Neutrophil (primary cell): Measurements from ENCODE around the gene CLASP1.
"Not testable (repeated sequence)": the region's sequence is repeated elsewhere in the genome, so short reads cannot be mapped to it uniquely, and the experiment has no call there.

ENCODE experiments used
- H3K27ac ChIP-seq: fragments of 200-600 bp; sonication (generic); 2 replicates; pipeline ENCODE4 v1.5.1; 2016; ENCODE audit warnings: mild to moderate bottlenecking, moderate library complexity
- H3K27me3 ChIP-seq: fragments of 200-600 bp; sonication (generic); 2 replicates; pipeline ENCODE4 v1.6.0; 2016; ENCODE audit warnings: mild to moderate bottlenecking
- H3K36me3 ChIP-seq: fragments of 200-600 bp; sonication (generic); 2 replicates; pipeline ENCODE4 v1.5.1; 2017
- H3K4me1 ChIP-seq, 2 experiments: fragments of 200-600 bp in 1 of 2; sonication (generic) in 1 of 2; 1 replicate in 1 of 2; 2 replicates in 1 of 2; pipeline versions ENCODE4 v1.5.1 to v1.6.1; 2013 to 2016; ENCODE audit warnings: low read depth in 1 of 2, low read length in 1 of 2, mild to moderate bottlenecking in 1 of 2, moderate library complexity in 1 of 2; ENCODE audit not compliant: control insufficient read depth in 1 of 2, insufficient read depth in 1 of 2
- H3K4me3 ChIP-seq, 2 experiments: fragments of 200-600 bp in 1 of 2; sonication (generic) in 1 of 2; 1 replicate in 1 of 2; 2 replicates in 1 of 2; pipeline ENCODE4 v1.5.1; 2013 to 2016; ENCODE audit warnings: low read depth in 1 of 2, low read length in 1 of 2, mild to moderate bottlenecking in 1 of 2, moderate library complexity in 1 of 2
- H3K9me3 ChIP-seq: fragments of 200-600 bp; sonication (generic); 2 replicates; pipeline ENCODE4 v1.5.1; 2016
- CTCF ChIP-seq: fragments of 200-600 bp; sonication (generic); IDR thresholded peaks from 2 replicates; pipeline ENCODE4 v1.5.1; 2016; ENCODE audit warnings: antibody characterized with exemption

The CLASP1 gene

DNA sequence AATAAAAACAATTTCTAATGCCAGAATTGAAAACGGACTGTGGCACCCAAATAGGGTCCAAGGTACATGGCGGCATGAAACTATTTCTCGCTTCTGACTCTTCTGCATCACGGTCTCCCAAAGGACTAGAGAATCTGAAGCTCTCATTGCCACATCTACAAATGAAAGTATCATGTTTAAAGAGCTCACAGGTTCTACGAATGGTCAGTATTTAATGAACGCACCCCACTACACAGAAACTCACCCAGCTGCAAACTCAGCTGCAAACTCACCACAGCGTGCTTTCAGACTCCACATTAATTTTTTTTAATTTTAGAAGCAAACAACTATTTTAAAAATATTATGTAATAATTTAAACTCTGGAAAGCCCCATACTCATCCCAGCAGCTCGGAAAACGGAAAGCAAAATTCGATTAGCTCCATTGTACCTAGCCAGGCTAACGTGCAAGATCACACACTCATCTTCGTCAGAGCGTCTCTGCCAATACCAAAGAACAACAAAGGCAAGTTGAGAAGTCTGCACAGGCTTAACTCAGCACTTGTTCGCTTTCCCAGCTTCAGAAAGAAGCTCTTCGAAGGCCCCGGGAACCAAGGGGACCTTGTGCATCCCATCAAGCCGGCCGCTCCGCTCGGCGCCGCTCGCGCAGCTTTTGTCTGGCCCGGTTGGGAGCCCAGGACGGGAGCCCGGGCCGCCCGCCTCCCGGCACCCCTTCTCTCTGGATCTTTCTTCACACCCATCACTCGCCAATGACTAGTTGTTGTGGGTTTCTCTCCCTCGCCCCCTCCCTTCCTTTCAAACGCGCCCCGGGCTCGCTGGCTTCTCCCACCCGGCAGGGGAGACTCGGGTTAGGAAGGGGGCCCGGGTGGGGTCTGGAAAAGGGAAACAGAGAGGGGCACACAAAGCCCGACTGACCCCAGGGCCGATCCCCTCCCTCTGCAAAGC, 785 bp downstream of the CLASP1 start:
- Histone ChIP-seq H3K4me3 (peak overlapping the region; percentile 82 to 87), H3K27ac (peak overlapping the region; percentile 94), H3K36me3 (no peaks in the 10 kb centered on the region), H3K9me3 (no peaks in the 10 kb centered on the region), H3K4me1 (peaks cover 69 to 70% of the 10 kb centered on the region in 2 experiments), H3K27me3 (no peaks in the 10 kb centered on the region)
- TF ChIP-seq CTCF, result no peak

DNA sequence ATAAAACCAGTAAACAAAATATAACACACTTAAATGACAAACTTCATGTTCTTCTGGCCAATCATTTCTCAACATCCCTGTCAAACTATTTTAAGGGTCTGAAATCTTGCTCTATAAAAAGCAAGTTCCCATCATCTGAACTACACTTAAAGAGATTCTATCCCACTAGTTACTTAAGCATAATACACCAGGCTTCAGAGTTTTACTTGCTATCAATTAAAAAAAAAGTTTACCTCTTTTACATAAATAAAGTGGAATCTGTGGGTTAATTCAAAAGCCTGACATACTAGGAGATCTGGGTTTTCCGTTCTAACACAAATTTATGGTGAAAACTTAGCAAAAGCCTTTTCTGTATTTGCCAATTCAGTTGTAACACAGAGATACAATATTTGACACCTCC, 1.9 kb downstream of the CLASP1 start:
- no peaks in the 10 kb centered on the region for H3K9me3 ChIP-seq
- H3K27me3 ChIP-seq, result no peaks in the 10 kb centered on the region
- H3K4me3 ChIP-seq, result peak overlapping the region; percentile 82 to 87
- no peak for TF ChIP-seq CTCF
- H3K27ac ChIP-seq, result peak overlapping the region; percentile 94
- no peaks in the 10 kb centered on the region for H3K36me3 ChIP-seq
- peaks cover 79 to 81% of the 10 kb centered on the region in 2 experiments for H3K4me1 ChIP-seq

- Histone ChIP-seq H3K27ac (peak overlapping the region; percentile 78), H3K9me3 (no peaks in the 10 kb centered on the region), H3K36me3 (no peaks in the 10 kb centered on the region), H3K27me3 (no peaks in the 10 kb centered on the region), H3K4me1 (peaks cover 73 to 79% of the 10 kb centered on the region in 2 experiments), H3K4me3 (no peak overlapping the region)
- TF ChIP-seq CTCF, result no peak
Measured at GRCh38 chr2:121644715-121645114, 4.5 kb downstream of the CLASP1 start.

DNA sequence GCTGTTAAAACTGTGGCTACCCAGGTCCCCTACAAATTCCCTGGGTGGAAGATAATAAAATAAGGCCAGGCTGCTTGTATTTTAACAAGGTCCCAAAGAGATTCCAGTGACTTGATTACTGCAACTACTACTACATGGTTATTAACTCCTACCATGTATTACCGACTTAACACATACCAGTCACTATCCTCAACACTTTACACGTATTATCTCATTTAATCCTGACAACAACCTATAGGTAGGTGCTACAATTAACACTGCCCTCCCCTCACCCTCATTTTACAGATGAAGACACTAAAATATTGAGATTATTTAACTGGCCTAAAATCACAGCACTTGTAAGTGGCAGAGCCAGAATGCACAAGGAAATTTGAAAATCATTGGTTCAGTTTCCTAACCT, 5.4 kb downstream of the CLASP1 start:
- H3K4me1 ChIP-seq, result peaks cover 73 to 79% of the 10 kb centered on the region in 2 experiments
- no peaks in the 10 kb centered on the region for H3K36me3 ChIP-seq
- peak overlapping the region; percentile 5 for H3K27ac ChIP-seq
- no peaks in the 10 kb centered on the region for H3K27me3 ChIP-seq
- no peak overlapping the region for H3K4me3 ChIP-seq
- H3K9me3 ChIP-seq, result no peaks in the 10 kb centered on the region
- no peak for TF ChIP-seq CTCF

- no peak for TF ChIP-seq CTCF
- H3K9me3 ChIP-seq, result no peaks in the 10 kb centered on the region
Measured at GRCh38 chr2:121640380-121641316, 8.6 kb downstream of the CLASP1 start.

GRCh38 chr2:121639846-121640245, 9.4 kb downstream of the CLASP1 start:
- H3K27me3 ChIP-seq, H3K36me3 ChIP-seq, H3K9me3 ChIP-seq, H3K27ac ChIP-seq, H3K4me3 ChIP-seq: not testable (repeated sequence)
- peaks cover 43 to 45% of the 10 kb centered on the region in 2 experiments for H3K4me1 ChIP-seq

More at GRCh38 chr2:121640380-121641316, 8.6 kb downstream of the CLASP1 start:
- H3K4me3 ChIP-seq, result no peak overlapping the region
- no peaks in the 10 kb centered on the region for H3K27me3 ChIP-seq
- peaks cover 51 to 53% of the 10 kb centered on the region in 2 experiments for H3K4me1 ChIP-seq
- H3K27ac ChIP-seq, result peak overlapping the region; percentile 15
- H3K36me3 ChIP-seq, result no peaks in the 10 kb centered on the region
